Measurements from ENCODE around the gene KCNJ16.

The KCNJ16 gene

DNA sequence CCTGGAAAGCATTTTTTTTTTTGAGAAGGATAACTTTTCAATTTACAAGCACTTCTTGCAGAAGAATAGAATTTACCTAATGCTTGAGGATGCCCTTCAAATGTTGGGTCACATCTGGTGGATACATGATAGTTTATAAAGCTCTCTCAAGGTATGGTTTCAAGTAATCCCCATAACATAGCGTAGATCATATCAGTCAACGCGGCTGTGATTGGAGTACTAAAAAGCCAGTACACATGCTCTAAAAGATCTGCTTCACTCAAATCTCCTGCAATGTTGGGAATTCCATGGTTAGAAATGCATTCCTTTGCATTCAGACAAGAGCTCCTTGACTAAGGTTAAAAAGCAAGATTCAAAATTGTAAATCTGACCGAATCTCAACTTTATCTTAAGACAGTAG, 3.9 kb upstream of the KCNJ16 start:
- no peak for DNase-seq

DNA sequence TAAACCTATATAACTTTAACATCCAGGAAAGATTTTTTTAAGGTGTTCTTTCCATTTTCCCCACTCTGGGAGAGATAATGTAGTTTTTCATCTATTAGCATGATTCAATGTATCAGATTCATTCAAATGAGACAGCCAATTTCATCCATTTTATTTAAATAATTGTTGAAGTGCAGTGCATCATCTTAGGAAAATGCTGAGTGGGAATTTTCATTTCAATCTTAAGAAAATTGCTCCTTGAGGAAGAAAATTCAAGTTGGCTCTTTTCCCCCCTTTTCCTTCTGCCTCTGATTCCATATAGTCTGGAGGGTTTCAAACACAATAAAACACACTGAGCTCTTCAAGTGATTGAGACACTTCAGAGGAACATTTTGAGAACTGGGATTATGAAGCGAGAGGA, 3.4 kb upstream of the KCNJ16 start:
- DNase-seq, result no peak

DNA sequence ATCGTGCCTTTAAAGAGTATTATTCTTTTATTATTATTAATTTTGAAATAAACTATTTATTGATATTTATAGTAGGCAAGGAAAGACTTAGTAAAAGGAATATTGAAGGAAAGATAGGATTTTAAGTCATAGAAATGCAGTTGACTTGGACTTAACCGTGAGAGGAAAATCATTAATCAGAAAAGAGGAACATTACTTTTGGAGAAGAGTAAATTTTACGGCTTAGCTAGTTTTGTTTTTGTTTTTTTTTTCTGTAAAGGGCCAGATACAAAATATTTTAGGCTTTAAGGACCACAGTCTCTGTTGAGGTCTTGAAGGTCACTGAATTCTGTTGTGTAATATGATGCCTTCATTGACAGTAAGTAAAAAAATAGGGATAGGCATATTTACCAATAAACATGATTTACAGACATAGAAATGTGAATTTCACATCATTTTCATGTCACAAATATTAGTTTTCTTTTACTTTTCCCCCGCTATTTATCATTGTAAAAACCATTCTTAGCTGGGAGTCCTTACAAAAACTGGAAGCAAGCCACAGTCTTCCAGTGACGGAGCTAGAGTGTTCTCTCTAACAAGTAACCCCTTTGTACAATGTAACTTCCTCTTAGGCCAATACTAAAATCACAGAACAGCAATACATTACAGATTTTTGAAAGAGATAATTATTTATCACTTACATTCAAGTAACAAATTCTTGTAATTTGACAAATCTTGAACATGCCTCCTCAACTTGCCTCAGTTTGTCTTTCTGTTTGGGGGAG, 2.3 kb upstream of the KCNJ16 start:
- DNase-seq, result peak; percentile 19

DNA sequence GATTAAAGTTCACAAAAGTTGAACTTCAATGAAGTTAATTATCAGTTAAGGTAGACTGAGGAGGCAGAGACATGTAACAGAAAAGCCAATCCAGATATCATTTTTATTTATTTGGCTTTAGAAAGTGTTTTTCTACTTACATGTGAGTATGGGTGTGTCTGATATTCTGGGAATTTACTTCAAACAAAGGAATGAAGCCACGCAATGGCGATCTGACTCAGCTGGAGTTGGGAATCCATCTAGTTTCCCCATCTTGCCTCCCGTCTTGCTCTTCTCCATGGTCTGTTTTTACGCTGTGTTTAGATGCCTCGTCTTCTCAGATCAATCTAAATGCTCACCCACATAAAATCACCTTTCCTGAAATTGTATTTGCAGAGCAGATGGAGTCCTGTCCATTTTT, 1.7 kb upstream of the KCNJ16 start:
- no peak for DNase-seq

DNA sequence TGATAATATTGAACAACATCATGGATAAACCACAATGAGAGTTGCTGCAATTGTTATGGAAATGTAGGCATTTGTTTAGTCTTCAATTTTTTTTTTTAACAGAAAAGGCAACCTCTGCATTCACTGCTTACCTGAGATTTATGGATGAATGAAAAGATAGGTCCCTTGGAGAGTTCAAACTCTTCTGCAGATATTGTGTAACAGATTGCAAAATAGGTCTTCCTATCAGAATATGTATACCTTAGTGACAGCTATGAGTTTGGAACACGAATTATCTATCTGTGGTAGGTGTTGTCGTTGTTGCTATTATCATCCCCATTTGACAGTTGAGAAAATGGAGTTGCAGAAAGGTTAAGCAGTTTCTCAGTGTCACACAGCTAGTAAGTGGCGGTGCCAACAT, 1.2 kb upstream of the KCNJ16 start:
- no peak for DNase-seq

DNA sequence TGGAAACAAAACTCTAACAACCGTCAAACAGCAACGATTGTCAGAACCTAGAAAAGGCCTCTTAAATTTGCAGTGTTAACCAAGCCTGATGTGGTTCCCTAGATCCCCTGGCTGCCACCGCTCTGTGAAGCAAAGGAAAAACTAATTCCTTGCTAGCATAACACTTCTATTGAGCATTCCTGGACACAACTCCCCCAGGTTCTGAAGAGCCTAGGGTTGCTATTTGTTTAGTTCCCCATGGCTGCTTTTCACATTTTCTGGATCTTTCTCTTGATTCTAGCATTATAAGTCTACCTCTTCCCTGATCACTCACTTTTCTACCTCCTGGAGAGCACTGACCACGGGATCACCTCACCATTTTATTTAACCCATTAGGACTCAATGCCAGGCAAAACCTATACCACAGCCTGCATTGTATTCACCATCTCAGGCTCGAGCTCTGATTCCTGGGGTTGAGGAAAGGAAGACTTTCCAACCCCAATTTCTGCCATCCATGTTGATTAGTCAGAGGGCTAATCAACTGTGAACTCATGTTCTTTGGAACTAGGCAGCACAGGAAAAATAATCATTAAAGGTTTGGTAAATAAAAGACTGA, 692 bp upstream of the KCNJ16 start:
- DNase-seq, result no peak

DNA sequence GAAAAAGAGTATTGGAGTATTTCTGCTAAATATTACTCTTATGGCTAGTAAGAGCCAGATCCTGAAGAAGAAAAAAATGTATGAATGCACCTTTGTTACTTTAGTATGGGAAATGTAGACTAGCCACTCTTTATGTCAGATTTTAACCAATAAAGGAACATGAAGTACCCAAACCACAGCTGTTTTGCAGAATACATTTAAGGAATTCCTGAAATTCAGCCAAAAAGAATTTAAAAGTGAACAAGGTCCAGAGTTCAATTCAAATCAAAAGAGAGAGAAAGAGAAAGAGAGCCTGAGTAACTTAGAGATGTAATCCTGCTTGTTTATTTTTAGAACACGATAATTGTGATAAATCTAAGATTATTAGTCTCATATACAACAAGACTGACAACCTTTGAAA, 1.2 kb downstream of the KCNJ16 start:
- no peak for DNase-seq

DNA sequence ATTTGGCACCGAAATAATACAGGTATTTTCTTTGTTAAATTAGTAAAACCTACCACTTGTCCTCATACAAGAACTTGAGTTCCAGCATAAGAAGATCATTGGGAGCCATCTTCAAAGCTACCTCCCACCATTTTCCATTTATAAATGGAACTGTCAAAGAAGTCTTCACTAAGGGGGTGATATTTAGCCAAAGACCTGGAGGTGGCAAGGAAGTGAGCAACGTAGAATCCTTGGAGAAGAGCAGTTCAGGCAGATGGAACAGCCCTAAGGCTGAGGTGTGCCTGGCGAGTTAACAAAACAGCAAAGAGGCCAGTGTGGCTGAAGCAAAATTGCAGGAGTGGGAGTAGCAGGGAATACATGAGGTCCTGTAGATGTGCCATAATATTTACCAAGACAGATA, 1.8 kb downstream of the KCNJ16 start:
- no peak for DNase-seq

DNA sequence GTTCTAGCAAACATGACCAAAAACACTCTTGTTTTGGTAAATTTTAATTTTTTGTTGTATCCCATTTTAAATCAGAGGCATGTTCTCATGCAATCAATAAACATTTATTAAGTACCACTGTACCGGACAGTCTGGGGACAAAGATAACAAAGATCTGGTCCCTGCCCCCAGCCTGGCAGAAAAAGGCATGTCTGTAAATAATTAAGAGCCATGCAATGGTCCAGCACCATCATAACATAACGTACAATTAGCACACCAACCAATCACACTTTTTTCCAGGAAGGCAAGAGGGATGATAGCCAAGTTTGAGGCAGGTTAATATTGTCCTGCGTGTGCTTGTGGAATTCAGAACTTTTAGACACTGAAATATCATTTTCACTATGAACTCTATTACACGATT, 3.5 kb downstream of the KCNJ16 start:
- no peak for DNase-seq

DNA sequence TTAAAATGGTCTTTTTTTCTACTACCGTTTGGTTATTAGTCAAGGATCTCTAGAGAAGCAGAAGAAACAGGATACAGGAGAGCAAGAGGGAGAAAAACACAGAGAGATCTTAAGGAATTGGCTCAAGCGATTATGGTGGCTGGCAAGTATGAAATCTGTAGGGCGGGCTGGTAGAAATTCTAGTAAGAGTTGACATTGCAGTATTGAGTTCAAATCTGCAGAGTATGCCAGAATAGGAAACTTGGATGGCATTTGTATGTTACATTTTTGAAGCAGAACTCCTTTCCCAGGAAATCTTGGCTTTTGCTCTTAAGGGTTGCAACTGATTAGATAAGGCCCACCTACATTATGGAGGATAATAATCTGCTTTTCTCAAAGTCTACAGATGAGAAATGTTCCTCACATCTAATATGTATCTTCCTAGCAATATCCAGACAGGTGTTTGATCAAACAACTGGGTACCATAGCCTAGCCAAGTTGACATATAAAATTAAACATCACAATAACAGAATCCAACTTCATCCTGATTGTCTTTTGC, 4.0 kb downstream of the KCNJ16 start:
- no peak for DNase-seq

DNA sequence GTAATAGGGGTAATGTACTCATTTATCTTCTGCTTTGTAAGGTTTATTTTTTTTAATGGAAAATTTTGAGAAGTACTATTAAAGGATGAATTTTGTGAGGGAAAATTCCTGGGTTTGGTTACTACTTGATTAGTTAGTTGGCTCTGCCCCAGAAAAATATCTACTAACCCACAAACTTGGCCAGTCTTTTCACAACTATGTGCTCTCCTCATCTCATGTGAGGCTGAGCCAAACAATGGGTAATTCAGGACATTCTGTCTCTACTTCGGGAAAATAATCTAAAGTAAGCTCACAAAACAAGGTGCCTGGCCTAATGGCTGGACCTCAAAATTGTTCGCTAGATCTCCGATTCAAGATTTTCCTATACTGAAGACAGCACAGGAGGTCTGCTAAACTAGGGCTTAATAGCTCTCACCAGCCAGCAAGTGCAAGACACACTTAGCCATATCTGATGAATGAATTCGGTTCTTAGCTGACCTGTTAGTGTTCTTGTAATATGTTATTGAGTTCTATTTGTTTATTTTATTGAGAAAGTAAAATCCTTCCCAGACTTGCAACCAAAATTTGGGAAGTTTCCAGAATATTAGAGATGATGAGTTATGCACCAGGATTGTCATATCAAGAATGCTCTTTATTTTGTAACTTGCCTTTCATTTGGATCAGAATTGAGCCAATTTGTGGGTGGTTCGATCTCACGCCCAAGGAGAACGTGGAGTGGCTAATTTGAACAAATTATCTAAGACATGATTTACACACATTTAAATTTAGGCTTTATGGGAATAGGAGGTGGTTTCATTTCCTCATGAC, 5.7 kb downstream of the KCNJ16 start:
- no peak for DNase-seq

DNA sequence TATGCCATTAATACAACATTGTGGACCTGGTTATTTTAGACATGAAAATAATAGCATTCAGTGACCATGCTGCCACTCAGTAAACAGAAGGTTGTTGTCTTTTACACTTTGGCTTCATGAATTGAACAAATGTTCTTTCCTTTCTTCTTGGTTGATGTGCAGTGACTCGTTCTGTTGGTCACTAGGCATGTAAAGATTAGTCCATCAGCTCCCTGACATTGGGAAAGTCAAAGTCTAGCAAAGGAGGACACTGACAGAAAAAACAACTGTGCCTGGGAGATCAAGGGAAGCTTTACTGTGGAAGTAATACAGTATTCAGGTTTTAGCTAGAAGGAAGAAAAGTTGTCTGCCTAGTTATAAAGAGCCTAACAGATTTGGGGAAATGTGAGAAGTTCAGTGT, 6.9 kb downstream of the KCNJ16 start:
- no peak for DNase-seq

DNA sequence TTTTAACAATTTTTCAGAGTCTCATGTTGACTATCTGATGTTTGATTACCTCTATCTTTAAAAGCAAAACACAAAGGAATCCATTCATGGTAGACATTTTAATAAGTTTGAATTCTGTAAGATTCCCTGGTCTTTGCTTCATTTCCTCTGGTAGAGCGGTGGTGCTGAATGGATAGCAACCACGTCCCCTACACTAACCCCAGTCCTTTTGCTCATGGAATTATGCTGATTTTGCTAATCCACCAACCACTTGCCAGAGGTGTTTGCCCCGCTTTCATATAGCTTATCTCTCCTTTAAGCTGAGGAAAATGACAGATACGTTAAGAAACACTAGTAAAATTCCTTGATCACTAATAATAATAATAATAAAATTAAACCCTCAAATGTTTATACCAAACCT, 9.5 kb downstream of the KCNJ16 start:
- no peak for DNase-seq

DNA sequence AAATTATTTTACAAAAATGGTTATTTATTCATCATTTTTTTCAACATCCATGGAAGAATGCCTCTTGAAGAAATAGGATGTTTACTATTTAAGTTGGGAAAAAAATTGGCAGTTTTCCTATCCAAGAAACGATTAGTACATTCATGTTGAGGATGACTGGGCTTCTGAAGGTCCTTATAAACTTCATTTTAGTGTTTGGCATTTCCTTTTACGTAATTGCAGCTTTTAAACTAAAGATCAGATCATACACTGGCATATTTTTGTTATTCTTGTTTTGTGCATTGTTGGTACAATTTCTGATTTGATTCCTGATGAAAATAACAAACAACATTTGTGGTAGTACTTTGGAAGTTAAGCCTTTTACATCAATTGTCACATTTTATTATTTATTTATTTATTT, 11.5 kb downstream of the KCNJ16 start:
- no peak for DNase-seq

DNA sequence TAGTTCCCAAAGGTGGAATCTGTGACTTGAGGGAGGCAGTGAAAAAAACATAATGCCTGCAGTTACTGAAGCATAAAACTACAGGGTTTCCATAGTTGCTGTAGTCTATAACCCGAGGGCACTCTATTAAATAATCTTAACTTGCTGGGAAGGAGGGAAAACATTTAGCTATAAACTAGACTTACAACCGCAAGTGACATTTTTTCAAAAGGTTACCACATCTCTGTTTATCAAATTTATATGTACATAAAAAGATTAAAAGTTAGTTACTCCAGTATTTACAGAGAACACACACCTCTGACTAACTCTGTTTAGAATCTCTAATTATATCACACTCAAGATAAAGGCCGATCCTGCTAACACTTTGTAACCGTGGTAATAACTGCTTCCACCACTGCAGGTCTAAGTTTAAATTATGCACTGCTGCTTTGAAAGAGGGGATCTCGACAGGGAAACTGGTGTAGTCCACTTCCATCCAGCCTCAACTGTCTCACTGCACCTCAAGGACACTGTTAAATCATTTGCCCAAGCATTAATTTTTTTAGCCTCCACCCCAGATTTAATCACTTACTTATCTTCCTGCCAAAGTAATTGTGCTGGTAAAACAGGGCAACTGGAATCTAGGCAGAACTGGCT, 14.6 kb downstream of the KCNJ16 start:
- DNase-seq, result no peak

DNA sequence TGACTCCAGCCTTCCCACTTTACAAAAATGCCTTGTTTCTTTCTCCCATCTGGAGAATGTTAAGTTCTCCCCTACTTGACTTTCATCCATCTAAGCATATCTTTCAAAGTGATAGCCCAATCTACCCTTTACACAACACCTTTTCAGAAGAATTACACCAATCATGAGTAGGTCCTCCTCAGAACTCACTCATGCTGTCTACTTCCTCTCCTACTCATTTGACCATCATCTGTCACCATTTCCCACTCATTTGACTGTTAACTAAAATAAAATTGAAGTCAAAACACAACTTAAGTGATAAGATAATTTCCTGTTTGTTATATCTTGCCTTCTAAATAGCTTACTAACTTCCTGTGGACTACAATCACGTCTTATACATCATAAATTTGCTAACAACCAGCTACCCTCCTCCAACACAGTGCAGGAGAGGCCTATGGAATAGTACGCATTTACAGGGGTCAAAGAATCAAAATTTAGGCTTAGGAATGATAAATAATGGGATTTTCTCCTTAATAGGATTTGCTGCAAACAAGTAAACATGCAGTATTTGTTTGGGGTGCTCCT, 16.1 kb downstream of the KCNJ16 start:
- DNase-seq, result no peak

DNA sequence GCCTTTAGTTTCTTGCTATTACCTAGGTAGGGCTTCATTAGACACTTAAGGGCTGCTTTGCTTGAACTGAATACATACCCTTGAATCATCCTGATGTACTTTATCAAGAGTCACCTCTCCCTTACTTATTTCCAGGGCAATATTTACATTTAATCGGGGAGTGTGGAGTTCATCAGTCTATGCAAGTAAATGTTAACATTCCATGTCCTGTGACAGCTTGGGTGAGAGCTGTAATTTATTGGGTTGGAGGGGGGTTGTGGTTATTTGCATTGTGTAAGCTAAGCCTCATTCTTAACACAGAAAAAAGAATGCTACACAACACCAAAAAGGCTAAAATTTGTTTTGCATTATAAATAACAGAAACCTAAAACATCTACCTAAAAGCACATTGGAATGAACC, 16.7 kb downstream of the KCNJ16 start:
- DNase-seq, result no peak

DNA sequence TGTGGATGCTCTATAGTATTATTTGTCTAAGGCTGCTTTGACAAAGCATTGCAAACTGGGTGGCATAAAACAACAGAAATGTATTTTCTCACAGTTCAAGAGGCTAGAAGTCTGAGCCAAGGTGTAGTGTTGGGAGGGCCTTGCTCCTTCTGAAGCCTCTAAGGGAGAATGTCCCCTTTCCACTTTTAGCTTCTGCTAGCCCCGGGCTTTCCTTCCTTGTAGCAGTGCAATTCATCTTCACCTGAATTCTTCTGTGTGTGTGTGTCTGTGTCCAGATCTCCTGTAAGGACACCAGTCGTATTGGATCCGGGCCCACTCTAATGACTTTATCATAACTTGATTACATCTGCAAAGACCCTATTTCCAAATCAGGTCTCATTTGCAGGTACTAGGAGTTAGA, 18.1 kb downstream of the KCNJ16 start:
- DNase-seq, result no peak

DNA sequence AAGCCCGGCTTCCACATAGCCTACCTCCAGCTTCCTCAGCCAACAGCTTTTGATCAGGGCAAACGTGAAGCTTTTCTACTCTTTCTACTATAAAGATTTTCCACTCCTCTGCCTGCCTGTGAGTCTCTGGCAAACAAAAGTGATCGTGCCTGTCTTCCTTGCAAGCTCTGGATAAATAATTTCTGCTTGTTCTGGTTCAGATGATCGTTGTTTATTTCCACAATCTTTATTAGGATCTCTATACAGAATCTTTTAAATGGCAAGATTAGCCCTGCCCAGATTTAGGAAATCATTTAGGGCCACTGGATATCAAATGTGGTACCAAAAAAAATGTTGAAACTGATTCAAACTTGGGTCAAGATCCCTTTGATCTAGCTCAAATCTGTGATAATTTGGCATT, 20.4 kb downstream of the KCNJ16 start:
- DNase-seq, result no peak

DNA sequence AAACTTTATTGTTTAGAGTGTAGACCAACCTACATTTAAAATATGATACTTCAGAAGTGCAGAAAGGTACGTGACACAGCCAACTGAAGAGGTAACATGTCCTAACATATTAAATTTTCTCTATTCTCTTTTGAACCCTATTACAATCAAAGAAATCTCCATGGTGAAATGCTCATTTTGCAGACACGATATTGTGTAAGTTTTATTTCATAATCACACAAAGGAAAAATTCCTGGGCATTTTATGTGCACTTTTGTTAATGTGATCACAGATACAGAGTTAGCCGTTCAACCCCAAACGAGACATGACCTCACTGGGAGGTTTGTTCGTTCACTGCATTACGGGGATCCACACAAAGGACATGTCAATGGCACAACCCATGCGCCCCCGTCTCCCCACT, 21.8 kb downstream of the KCNJ16 start:
- DNase-seq, result no peak

DNA sequence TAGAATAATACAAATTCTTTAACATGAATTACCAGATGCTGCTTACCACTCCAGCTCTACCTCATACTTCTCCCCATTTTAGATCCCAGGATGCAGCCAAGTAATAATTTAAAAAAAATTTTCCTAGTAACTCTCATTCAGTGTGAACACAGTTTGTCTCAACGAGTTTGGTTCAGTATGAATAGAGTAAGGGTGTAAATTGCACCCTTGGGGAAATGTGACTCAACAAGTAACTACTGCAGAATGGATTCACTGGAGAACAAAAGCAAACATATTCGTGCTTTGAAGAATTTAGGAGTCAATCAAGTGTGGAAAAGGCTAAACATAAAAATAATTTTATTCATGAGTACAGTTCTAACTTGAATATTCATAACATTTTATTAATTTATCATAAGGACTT, 23.0 kb downstream of the KCNJ16 start:
- DNase-seq, result no peak

DNA sequence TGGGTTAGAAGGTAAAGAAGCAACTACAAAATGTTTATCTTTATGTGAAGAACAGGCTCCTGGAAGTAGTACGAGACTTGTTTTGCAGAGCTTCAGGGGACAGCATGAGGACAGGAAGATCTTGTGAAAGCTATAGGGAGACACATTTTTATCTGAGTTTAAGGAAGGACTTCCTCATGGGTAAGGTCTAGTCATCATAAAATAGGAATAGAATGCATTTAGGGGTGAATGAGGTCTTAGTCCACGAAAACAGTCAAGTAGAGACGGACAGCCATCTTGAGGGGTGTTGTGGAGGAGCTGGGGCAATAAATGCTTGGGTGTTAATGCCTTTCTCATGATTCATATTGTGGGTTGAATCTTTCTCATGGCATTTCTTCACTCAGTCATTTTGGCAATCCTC, 24.3 kb downstream of the KCNJ16 start:
- DNase-seq, result no peak

DNA sequence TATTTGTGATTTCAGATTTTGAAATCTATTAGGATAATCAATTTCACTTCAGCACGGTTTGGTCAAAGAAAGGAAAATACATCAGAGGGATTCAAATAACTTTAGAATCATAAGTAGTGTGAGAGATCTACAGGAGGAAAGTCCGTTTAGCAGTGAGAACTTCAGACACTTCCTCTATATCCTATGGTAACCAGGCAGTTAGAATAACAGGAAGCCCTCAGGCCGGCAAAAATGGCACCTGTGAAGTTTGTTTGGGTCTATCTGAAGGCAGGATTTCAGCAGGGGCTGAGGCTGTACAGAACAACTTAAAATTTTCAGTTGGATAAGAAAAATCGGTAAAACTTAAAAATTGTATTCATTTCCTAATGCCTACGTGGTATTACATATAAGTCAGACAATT, 24.9 kb downstream of the KCNJ16 start:
- DNase-seq, result no peak

Measured in suppressor macrophage treated with lipopolysaccharide for 4 hours (primary cell).